ENCODE data around the gene GNG12.
A peak's percentile ranks its signal among the peaks of the same experiment; 100 is the strongest.

GNG12 gene

GRCh38 chr1:67777440-67777839 lies 55.8 kb downstream of the GNG12 start:
- DNase-seq: no peak

- no peak for DNase-seq
Observed at GRCh38 chr1:67777016-67777415, 56.3 kb downstream of the GNG12 start.

- DNase-seq: no peak
Observed at GRCh38 chr1:67773462-67773861, 59.8 kb downstream of the GNG12 start.

- no peak for DNase-seq
Observed at GRCh38 chr1:67771749-67772148, 61.5 kb downstream of the GNG12 start.

- DNase-seq: no peak
Observed at GRCh38 chr1:67771152-67771551, 62.1 kb downstream of the GNG12 start.

GRCh38 chr1:67769633-67770256 lies 63.5 kb downstream of the GNG12 start:
- no peak for DNase-seq

GRCh38 chr1:67768480-67768879 lies 64.8 kb downstream of the GNG12 start:
- DNase-seq: no peak

GRCh38 chr1:67767103-67767782 lies 66.0 kb downstream of the GNG12 start:
- DNase-seq: no peak

- peak; percentile 47 for DNase-seq
Observed at GRCh38 chr1:67766141-67766978, 66.9 kb downstream of the GNG12 start.

GRCh38 chr1:67764633-67765032 lies 68.6 kb downstream of the GNG12 start:
- DNase-seq: no peak

- DNase-seq: no peak
Observed at GRCh38 chr1:67761730-67762129, 71.5 kb downstream of the GNG12 start.

GRCh38 chr1:67761091-67761490 lies 72.2 kb downstream of the GNG12 start:
- DNase-seq: no peak

- DNase-seq: peak; percentile 73
Observed at GRCh38 chr1:67760030-67760821, 73.0 kb downstream of the GNG12 start.

- DNase-seq: no peak
Observed at GRCh38 chr1:67759692-67760029, 73.6 kb downstream of the GNG12 start.

- DNase-seq: no peak
Observed at GRCh38 chr1:67759066-67759465, 74.2 kb downstream of the GNG12 start.

GRCh38 chr1:67755619-67756018 lies 77.6 kb downstream of the GNG12 start:
- DNase-seq: no peak

GRCh38 chr1:67755160-67755559 lies 78.1 kb downstream of the GNG12 start:
- no peak for DNase-seq

- no peak for DNase-seq
Observed at GRCh38 chr1:67754526-67754920, 78.7 kb downstream of the GNG12 start.

- DNase-seq: no peak
Observed at GRCh38 chr1:67753776-67754525, 79.3 kb downstream of the GNG12 start.

GRCh38 chr1:67752306-67752705 lies 81.0 kb downstream of the GNG12 start:
- DNase-seq: no peak

GRCh38 chr1:67750691-67751054 lies 82.6 kb downstream of the GNG12 start:
- DNase-seq: no peak
